Ecto neural progenitor cell (in vitro differentiated cells): ENCODE measurements around the gene CMTM1.
"Not testable (repeated sequence)": the region's sequence is repeated elsewhere in the genome, so short reads cannot be mapped to it uniquely, and the experiment has no call there.

Experiments used
- DNase-seq: peaks from one replicate; pipeline ENCODE4 v3.0.0-alpha.2; 2018; ENCODE audit warnings: low spot score

Gene CMTM1

DNA sequence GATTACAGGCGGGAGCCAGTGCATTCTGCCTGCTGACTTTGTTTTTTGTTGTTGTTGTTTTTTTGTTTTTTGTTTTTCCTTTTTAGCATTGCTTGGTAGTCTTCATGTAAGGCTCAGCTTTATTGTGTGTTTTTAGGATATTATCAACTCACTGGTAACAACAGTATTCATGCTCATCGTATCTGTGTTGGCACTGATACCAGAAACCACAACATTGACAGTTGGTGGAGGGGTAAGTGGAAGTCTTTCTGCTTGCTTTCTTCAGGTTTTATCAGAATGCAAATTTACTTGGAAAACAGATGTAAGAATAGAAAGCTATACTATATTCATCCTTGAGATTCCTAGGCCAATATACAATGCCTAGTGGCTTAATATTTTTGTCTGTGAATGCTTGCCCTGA lies 3.3 kb upstream of the CMTM1 start:
- no peak for DNase-seq

- no peak for DNase-seq
These were observed 2.5 kb upstream of the CMTM1 start for GRCh38 chr16:66563574-66564334.

DNA sequence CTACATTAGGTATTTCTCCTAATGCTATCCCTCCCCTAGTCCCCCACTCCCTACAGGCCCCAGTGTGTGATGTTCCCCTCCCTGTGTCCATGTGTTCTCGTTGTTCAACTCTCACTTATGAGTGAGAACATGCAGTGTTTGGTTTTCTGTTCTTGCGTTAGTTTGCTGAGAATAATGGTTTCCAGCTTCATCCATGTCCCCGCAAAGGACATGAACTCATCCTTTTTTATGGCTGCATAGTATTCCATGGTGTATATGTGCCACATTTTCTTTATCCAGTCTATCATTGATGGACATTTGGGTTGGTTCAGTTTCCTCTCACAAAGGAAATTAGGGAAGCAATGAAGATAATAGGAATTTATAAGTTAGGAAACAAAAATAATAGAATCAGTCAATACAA lies 1.0 kb downstream of the CMTM1 start:
- not testable (repeated sequence) for DNase-seq

GRCh38 chr16:66568355-66568754 lies 2.1 kb downstream of the CMTM1 start:
- DNase-seq: no peak

GRCh38 chr16:66569131-66569530 lies 2.9 kb downstream of the CMTM1 start:
- DNase-seq: no peak

DNA sequence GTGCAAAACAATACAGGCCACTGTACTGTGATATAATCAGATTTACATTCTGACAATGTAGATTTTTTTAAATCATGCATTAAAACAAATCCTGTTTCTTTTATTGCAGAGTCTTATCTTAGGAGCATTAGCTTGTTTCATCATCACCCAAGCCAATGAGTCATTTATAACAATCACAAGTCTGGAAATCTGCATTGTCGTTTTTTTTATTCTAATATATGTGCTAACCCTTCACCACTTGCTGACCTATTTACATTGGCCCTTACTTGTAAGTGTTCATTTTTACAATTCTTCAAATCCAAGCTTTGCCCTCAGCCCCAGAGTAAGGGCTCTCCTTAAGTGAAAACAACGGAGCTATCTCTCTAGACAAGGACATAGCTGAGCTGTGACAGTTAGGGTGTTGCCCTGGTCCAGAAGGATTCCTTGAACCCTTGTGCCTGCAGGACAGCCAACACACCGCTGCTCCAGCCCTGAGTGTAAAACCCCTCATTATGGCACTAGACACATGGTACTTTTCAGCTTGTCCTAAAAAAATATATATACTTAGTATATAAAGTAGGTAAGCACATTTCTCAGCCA lies 3.7 kb downstream of the CMTM1 start:
- DNase-seq: no peak

DNA sequence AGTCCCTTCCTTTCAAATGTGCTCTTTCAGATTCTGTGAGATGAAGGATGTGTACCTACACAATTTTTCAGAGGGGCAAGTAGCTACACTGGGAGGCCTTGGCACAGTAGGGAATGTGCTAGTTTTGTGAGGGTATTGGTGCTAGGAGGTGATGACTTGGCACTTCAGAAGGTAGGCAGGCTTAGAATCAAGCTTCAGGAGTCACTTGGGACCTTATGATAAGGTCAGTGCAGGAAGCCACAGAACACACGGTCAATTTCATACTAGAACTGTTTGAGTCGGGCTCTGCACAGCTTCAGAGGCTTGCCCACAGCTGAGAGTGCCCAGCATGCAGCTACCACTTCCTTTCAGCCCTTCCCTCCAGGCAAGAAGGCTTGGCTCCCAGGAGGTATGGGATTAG lies 6.1 kb downstream of the CMTM1 start:
- DNase-seq: no peak

GRCh38 chr16:66574081-66574480 lies 7.8 kb downstream of the CMTM1 start:
- no peak for DNase-seq

DNA sequence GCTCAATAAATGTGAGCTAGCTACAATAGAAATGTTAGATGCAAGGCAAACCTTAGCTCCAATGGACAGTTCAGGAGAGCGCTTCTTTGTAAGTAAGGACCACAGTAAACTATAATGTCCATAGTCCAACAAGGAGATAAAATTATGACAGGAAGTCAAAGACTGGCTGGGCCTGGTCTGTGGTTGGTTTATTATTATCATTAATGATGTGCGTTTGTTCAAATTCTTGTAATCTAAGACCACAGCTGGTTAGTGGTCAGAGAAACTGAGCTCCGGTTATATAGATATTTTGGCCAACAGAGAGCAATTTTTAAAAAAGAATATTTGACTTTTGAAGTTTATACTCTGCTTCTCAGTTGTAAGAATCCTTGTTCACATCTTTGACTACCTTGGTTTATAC lies 8.3 kb downstream of the CMTM1 start:
- DNase-seq: no peak

DNA sequence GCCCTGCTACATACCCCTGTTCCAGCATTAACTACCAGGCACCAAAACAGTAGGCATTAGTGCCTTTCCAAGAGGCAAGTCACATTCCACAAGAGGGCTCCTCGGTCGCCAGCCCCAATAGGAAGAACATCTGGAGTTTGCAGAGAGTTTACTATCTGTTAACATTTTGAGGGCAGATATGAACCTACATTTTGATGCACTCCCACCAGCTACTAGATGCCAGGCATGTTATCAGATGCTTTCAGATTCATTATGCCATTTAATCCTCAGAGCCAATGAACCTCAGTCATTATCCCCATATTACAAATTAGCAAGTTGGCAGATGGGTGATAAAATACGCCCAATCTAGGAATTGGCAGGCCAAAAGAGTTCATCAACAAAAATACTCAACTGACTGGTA lies 8.8 kb downstream of the CMTM1 start:
- DNase-seq: no peak

- DNase-seq: no peak
These were observed 10.1 kb downstream of the CMTM1 start for GRCh38 chr16:66576296-66576695.

GRCh38 chr16:66578651-66579531 lies 12.7 kb downstream of the CMTM1 start, which contains the start of gene CMTM2:
CMTM2 (plus strand) TSS chr16:66579463; CDS start chr16:66579608, 145 bp downstream.
- no peak for DNase-seq

DNA sequence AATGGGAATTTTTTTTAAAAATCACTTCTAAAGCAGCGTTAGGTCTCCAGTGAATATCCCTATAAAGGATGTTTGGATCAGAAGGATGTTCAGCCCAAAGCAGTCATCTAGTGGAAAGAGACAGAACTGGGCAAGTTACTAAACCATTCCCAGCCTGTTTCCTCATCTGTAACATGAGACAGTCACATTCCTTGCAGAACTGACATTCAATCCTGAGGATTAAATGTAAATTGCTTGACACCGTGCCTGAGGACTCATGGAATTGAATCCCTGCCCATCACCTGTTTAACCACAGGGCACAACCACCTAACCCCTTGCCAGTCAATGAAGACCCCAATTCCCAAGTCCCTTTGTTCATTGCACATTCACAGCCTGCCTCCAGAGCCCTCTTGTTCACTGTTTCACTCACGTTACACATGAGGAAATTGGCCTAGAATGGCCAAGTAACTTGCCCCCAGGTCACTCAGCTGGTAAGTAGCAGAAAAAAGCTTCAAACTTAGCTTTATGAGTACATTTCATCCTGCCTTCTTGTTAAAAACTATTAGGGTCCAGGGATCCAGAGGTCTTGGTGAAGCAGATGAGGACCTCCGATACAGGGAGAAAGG lies 14.5 kb downstream of the CMTM1 start:
- no peak for DNase-seq

- DNase-seq: no peak
These were observed 15.2 kb downstream of the CMTM1 start for GRCh38 chr16:66581246-66581952.

- DNase-seq: no peak
These were observed 19.4 kb downstream of the CMTM1 start for GRCh38 chr16:66585481-66586239.

DNA sequence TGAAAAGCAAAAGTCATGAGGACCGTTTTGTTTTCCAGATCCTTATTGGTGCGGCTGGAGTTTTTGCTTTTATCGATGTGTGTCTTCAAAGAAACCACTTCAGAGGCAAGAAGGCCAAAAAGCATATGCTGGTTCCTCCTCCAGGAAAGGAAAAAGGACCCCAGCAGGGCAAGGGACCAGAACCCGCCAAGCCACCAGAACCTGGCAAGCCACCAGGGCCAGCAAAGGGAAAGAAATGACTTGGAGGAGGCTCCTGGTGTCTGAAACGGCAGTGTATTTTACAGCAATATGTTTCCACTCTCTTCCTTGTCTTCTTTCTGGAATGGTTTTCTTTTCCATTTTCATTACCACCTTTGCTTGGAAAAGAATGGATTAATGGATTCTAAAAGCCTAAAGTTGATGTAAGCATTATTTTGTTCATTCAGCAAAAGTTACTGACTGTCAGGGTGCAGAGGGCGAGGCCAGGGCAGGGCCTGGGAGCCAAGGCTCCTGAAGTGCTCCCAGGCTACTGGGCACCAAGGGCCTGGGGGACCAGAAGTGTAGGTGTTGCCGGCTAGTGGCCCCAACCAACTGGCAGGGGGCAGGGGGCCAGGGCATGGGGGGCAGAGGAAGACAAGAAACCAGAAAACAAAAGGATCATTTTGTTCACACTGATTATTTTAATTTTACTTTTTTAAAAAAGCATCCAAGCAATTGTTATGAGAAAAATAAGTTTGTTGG lies 21.8 kb downstream of the CMTM1 start:
- DNase-seq: no peak

GRCh38 chr16:66588981-66589713 lies 22.9 kb downstream of the CMTM1 start:
- no peak for DNase-seq

- DNase-seq: no peak
These were observed 24.1 kb downstream of the CMTM1 start for GRCh38 chr16:66590322-66590721.

DNA sequence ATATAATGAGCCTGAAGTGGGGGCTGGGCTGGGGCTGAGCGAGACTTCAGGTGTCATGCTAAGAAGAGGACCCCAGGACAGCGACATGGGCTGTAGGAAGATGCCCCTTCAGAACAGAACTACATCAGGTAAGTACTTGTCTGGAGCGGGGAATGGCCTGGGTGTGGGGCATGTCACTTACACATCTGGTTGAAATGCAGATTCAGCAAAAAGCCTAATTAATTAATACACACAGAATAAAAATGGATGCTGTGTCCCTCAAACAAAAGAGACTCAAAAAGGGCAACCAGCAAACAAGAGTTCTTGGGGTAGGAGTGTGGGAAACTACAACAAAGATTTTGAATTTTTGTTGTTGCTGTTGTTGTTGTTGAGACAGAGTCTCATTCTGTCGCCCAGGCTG lies 24.8 kb downstream of the CMTM1 start:
- no peak for DNase-seq

DNA sequence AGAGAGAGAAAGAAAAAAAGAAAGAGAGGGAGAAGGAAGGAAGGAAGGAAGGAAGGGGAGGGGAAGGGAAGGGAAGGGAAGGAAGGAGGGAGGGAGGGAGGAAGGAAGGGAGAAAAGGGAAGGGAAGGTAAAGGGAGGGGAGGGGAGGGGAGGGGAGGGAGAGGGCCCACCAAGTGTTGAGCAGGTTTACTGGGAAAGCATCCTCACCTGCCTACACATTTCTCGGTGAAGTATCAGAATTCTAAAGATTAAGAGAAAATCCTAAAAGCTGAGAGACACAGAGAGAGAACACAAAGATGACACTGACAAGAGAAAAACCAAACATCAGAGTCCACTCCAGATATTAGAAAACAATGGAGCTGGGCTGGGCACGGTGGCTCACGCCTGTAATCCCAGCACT lies 26.0 kb downstream of the CMTM1 start:
- no peak for DNase-seq
